ENCODE data around the gene RPL32.
"Not testable (repeated sequence)": the region's sequence is repeated elsewhere in the genome, so short reads cannot be mapped to it uniquely, and the experiment has no call there.

Gene RPL32

GRCh38 chr3:12808587-12808986 is 32.8 kb downstream of the RPL32 start:
- DNase-seq (ENCODE audit: low spot score), result no peak

- no peak for DNase-seq (ENCODE audit: low spot score)
These were observed 33.6 kb downstream of the RPL32 start for GRCh38 chr3:12807601-12808359.

- no peak for DNase-seq (ENCODE audit: low spot score)
These were observed 34.3 kb downstream of the RPL32 start for GRCh38 chr3:12807066-12807465.

- no peak for DNase-seq (ENCODE audit: low spot score)
These were observed 38.0 kb downstream of the RPL32 start for GRCh38 chr3:12803371-12803770.

- DNase-seq (ENCODE audit: low spot score), result no peak
These were observed 41.6 kb downstream of the RPL32 start for GRCh38 chr3:12799525-12800440.

GRCh38 chr3:12798559-12799179 is 42.7 kb downstream of the RPL32 start:
- no peak for DNase-seq (ENCODE audit: low spot score)

GRCh38 chr3:12797892-12798558 is 43.3 kb downstream of the RPL32 start:
- no peak for DNase-seq (ENCODE audit: low spot score)

GRCh38 chr3:12797124-12797891 is 44.1 kb downstream of the RPL32 start:
- DNase-seq (ENCODE audit: low spot score), result no peak

GRCh38 chr3:12796171-12797123 is 44.9 kb downstream of the RPL32 start, which contains the start of gene CAND2:
Gene CAND2, plus strand, starts transcription at chr3:12796680. Its CDS starts 41 bp downstream, at chr3:12796721.
- DNase-seq (ENCODE audit: low spot score), result peak; percentile 66

- DNase-seq (ENCODE audit: low spot score), result no peak
These were observed 47.7 kb downstream of the RPL32 start for GRCh38 chr3:12793701-12794100.

GRCh38 chr3:12791430-12791829 is 49.9 kb downstream of the RPL32 start:
- no peak for DNase-seq (ENCODE audit: low spot score)

- not testable (repeated sequence) for DNase-seq (ENCODE audit: low spot score)
These were observed 53.2 kb downstream of the RPL32 start for GRCh38 chr3:12787967-12788690.

GRCh38 chr3:12787346-12787745 is 54.0 kb downstream of the RPL32 start:
- peak; percentile 73 for DNase-seq (ENCODE audit: low spot score)

- DNase-seq (ENCODE audit: low spot score), result no peak
These were observed 56.3 kb downstream of the RPL32 start for GRCh38 chr3:12785096-12785495.
